T-helper 2 cell treated with Interferon-gamma antibody and Interleukin-4, amounts not matched to agents 5 μg/mL and 100 μg/mL, for 36 hours (primary cell): ENCODE data around the gene EPHA10.

ENCODE experiments used
- DNase-seq: peaks from one replicate; pipeline ENCODE4 v3.0.0; 2021; ENCODE audit warnings: low spot score
- H3K27ac Mint-ChIP-seq: one replicate; pipeline ENCODE4 v1.8.0; 2021; ENCODE audit warnings: mild to moderate bottlenecking, mixed read lengths
- H3K27me3 Mint-ChIP-seq: one replicate; pipeline ENCODE4 v1.8.0; 2021; ENCODE audit warnings: low read depth, mixed read lengths
- H3K36me3 Mint-ChIP-seq: one replicate; pipeline ENCODE4 v1.8.0; 2021; ENCODE audit warnings: low read depth, mixed read lengths
- H3K4me1 Mint-ChIP-seq: one replicate; pipeline ENCODE4 v1.8.0; 2021; ENCODE audit warnings: low read depth, mixed read lengths
- H3K4me3 Mint-ChIP-seq: one replicate; pipeline ENCODE4 v1.8.0; 2022; ENCODE audit warnings: mild to moderate bottlenecking, moderate library complexity, mixed read lengths
- H3K9me3 Mint-ChIP-seq: one replicate; pipeline ENCODE4 v1.8.0; 2021; ENCODE audit warnings: mixed read lengths

The EPHA10 gene

GRCh38 chr1:37721565-37721964, 43.4 kb downstream of the EPHA10 start:
- Mint-ChIP-seq H3K9me3 (no peaks in the 10 kb centered on the region), H3K36me3 (no peaks in the 10 kb centered on the region), H3K27me3 (peaks cover 6% of the 10 kb centered on the region), H3K4me3 (no peak overlapping the region), H3K27ac (no peak overlapping the region), H3K4me1 (no peaks in the 10 kb centered on the region)
- DNase-seq = no peak

DNA sequence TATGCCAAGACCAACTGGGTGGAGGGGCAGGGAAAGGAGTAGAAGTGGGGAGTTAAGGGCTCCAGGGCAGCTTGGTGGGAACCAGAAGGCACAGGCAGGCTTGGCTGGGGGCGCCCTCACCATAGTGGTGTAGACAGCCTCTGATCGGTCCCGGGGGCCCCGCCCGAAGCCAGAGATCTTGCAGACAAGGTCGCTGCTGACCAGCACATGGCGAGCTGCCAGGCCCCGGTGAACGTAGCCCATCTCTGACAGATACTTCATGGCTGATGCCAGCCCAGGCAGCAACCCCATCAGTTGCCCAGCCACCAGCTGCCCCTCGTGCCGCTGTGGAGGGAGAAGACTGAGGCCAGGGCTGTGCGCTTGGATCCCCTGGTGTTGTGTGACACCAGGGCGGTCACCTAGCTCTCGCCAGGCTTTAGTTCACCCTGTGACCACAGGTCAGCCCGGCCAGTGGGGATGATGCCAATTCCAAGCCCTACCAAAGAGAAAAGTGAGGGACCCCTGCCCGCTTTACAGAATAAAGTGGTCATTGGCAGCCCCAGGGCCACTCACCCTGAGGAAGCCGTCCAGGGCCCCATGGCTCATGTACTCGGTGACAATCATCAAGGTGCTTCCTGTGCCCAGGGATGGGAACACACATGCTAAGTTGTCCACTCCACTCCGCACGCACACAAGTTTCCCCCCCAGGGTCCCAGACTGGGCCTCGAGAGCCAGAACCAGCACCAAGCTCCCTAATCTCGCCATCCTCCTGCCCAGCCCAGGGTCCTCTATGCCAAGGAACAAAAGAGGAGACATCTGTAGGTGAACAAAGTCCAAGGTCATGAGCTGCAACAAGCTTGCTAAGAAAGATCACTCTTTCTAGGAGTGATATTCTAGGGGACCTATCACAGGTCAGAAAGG, 44.4 kb downstream of the EPHA10 start:
- H3K27ac Mint-ChIP-seq = no peak overlapping the region
- H3K4me1 Mint-ChIP-seq = no peaks in the 10 kb centered on the region
- H3K27me3 Mint-ChIP-seq = peaks cover 4% of the 10 kb centered on the region
- H3K36me3 Mint-ChIP-seq = no peaks in the 10 kb centered on the region
- DNase-seq = no peak
- H3K4me3 Mint-ChIP-seq = no peak overlapping the region
- no peaks in the 10 kb centered on the region for H3K9me3 Mint-ChIP-seq

- no peak overlapping the region for H3K4me3 Mint-ChIP-seq
- H3K9me3 Mint-ChIP-seq = no peaks in the 10 kb centered on the region
- no peaks in the 10 kb centered on the region for H3K36me3 Mint-ChIP-seq
- H3K4me1 Mint-ChIP-seq = no peaks in the 10 kb centered on the region
- H3K27me3 Mint-ChIP-seq = peaks cover 3% of the 10 kb centered on the region
- DNase-seq = no peak
- no peak overlapping the region for H3K27ac Mint-ChIP-seq
Measured at GRCh38 chr1:37719572-37720195, 45.2 kb downstream of the EPHA10 start.

DNA sequence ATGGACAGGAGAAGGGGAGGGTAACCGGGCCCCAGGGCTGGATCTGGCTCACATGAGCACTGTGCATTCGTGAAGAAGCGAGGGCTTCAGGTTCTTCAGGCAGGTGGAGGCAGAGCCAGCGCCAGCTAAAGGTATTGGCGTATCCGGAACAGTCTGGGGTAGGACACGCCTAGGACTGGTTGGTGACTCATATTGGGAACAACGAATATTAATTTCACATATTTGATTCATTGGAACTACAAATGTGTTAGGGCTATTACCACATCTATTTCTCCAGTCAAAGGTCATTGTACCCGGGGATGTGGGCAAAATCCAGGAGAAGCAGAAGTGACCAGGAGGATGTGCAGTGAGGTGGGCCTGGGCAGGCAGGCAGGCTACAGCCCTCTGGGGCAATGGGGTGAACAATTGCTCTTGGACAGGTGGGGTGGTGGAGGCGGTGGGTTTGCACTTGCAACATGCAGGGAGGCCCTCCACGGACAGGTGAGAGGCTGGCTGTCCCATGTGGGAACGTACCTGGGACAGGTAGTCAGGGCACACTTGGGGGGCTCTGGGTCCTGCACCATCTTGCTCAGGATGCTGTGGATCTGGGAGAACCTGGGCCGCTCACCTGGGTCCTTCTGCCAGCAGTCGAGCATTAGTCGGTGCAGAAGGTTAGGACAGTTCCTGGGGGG, 45.9 kb downstream of the EPHA10 start:
- no peak overlapping the region for H3K27ac Mint-ChIP-seq

GRCh38 chr1:37718181-37718900, 46.6 kb downstream of the EPHA10 start:
- Mint-ChIP-seq H3K4me1 (no peaks in the 10 kb centered on the region), H3K27me3 (no peaks in the 10 kb centered on the region), H3K4me3 (no peak overlapping the region), H3K36me3 (no peaks in the 10 kb centered on the region), H3K9me3 (no peaks in the 10 kb centered on the region), H3K27ac (no peak overlapping the region)
- DNase-seq = no peak

More for the DNA sequence above, 45.9 kb downstream of the EPHA10 start:
- DNase-seq = no peak
- Mint-ChIP-seq H3K4me3 (no peak overlapping the region), H3K27me3 (peaks cover 2% of the 10 kb centered on the region), H3K9me3 (no peaks in the 10 kb centered on the region), H3K36me3 (no peaks in the 10 kb centered on the region), H3K4me1 (no peaks in the 10 kb centered on the region)

GRCh38 chr1:37717631-37718030, 47.3 kb downstream of the EPHA10 start:
- DNase-seq = no peak
- H3K9me3 Mint-ChIP-seq = no peaks in the 10 kb centered on the region
- no peaks in the 10 kb centered on the region for H3K36me3 Mint-ChIP-seq
- no peaks in the 10 kb centered on the region for H3K4me1 Mint-ChIP-seq
- H3K27ac Mint-ChIP-seq = no peak overlapping the region
- H3K27me3 Mint-ChIP-seq = no peaks in the 10 kb centered on the region
- H3K4me3 Mint-ChIP-seq = no peak overlapping the region

DNA sequence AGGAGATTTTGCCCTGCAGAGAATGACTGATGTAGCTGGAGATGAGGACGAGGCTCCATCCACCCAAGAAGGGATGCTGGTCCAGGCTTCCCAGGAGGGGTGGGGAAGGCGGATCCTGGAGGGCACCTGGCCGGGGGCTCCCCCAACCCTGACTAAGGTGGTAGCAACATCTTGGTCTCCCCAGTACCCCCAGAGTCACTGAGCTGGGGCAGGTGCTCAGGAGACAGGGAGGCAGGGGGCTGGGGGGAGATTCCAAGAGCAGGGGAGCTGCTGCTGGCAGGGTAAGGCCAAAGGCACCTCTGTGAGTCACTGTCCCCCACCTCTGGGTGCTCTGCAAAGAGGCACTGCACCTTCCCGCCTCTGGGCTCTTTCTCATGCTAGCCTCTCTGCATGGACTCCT, 48.6 kb downstream of the EPHA10 start:
- Mint-ChIP-seq H3K27ac (no peak overlapping the region), H3K9me3 (no peaks in the 10 kb centered on the region), H3K36me3 (peaks cover 4% of the 10 kb centered on the region)

DNA sequence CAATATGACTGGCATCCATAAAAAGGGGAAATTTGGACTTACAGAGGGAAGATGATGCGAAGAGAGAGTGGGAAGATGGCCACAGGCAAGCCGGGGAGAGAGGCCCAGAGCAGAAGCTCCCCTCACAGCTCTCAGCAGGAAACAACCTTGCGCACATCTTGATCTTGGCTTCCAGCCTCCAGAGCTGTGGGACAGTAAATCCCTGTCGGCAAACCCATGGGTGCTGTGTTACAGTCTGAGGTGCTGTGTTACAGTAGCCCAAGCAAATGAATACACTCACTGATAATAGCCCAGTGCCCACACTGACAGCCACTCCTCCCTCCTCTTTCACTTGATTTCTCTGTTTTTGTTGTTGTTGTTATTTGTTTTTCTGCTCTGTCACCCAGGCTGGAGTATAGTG, 50.2 kb downstream of the EPHA10 start:
- no peak for DNase-seq
- no peak overlapping the region for H3K27ac Mint-ChIP-seq
- no peaks in the 10 kb centered on the region for H3K9me3 Mint-ChIP-seq
- H3K27me3 Mint-ChIP-seq = no peaks in the 10 kb centered on the region
- H3K4me1 Mint-ChIP-seq = no peaks in the 10 kb centered on the region
- peaks cover 8% of the 10 kb centered on the region for H3K36me3 Mint-ChIP-seq
- H3K4me3 Mint-ChIP-seq = no peak overlapping the region

More for the DNA sequence above, 48.6 kb downstream of the EPHA10 start:
- Mint-ChIP-seq H3K27me3 (no peaks in the 10 kb centered on the region), H3K4me1 (no peaks in the 10 kb centered on the region), H3K4me3 (no peak overlapping the region)
- DNase-seq = no peak

DNA sequence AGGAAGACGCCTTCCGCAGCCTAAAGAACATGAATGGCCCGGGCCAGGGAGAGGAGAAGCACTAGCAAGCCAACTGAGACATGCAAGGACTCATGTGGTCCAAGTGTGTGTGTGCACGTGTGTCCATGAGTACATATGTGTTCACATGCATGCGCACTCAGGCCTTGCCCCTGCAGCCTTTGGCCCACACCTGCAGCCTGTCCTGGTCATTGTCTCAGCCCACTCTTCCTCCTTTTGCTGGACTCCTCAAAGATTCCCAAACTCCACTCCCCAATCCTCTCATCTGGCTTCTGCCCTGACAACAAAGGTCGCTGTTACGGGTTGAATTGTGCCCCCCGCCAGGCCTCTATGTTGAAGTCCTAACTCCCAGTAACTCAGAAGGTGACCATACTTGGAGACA, 50.7 kb downstream of the EPHA10 start:
- Mint-ChIP-seq H3K36me3 (peaks cover 13% of the 10 kb centered on the region), H3K27ac (no peak overlapping the region), H3K27me3 (no peaks in the 10 kb centered on the region), H3K4me1 (no peaks in the 10 kb centered on the region), H3K4me3 (no peak overlapping the region), H3K9me3 (no peaks in the 10 kb centered on the region)
- DNase-seq = no peak

DNA sequence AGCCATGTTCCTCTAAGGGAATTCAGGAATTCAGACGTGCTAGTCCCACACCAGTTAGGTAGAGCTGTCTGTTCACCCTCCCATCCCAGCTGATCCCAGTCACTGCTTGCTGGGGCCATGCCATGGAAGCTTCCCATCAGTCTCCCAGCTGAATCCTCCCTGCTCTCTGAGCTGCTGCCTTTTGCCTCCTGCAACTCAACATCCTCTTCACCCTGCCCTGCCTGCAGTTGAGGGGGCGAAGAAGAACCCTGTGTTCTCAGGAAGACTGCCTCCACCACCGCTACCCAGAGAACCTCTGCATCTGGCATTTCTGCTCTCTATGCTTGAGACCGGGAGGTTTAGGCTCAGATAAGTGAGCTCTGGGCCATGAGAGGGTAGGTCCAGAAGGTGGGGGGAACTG, 56.4 kb downstream of the EPHA10 start:
- Mint-ChIP-seq H3K4me3 (no peak overlapping the region), H3K36me3 (peaks cover 58% of the 10 kb centered on the region), H3K4me1 (no peaks in the 10 kb centered on the region), H3K9me3 (no peaks in the 10 kb centered on the region), H3K27me3 (no peaks in the 10 kb centered on the region), H3K27ac (no peak overlapping the region)
- DNase-seq = no peak

- no peak for DNase-seq
- no peaks in the 10 kb centered on the region for H3K4me1 Mint-ChIP-seq
- no peaks in the 10 kb centered on the region for H3K27me3 Mint-ChIP-seq
- no peak overlapping the region for H3K4me3 Mint-ChIP-seq
- peaks cover 77% of the 10 kb centered on the region for H3K36me3 Mint-ChIP-seq
- no peak overlapping the region for H3K27ac Mint-ChIP-seq
- H3K9me3 Mint-ChIP-seq = no peaks in the 10 kb centered on the region
Measured at GRCh38 chr1:37705399-37705798, 59.5 kb downstream of the EPHA10 start.

DNA sequence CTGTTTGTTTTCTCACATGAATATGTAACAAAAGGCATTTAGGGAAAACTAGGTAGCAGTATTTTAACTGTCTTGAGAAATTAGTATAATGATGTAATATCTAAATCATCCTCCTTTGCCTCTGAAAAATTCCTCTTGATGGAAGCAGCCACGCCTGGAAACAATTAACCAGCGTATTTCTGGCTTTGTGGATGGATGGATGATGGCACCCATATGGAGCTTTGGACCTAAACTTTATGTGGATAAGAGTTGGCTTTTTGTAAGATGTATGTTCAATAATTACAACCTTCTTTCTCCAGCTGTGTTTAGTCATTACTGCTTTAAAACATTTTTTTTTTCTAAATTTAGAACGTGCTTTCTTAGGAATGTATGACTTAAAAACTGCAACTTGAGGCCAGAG, 60.0 kb downstream of the EPHA10 start:
- no peaks in the 10 kb centered on the region for H3K4me1 Mint-ChIP-seq
- no peak overlapping the region for H3K4me3 Mint-ChIP-seq
- H3K9me3 Mint-ChIP-seq = no peaks in the 10 kb centered on the region
- peaks cover 80% of the 10 kb centered on the region for H3K36me3 Mint-ChIP-seq
- H3K27ac Mint-ChIP-seq = no peak overlapping the region
- H3K27me3 Mint-ChIP-seq = no peaks in the 10 kb centered on the region
- DNase-seq = no peak

GRCh38 chr1:37703061-37703460, 61.9 kb downstream of the EPHA10 start:
- Mint-ChIP-seq H3K4me3 (no peak overlapping the region), H3K27me3 (no peaks in the 10 kb centered on the region), H3K36me3 (peaks cover 77% of the 10 kb centered on the region), H3K4me1 (peaks cover 8% of the 10 kb centered on the region), H3K9me3 (no peaks in the 10 kb centered on the region), H3K27ac (no peak overlapping the region)
- no peak for DNase-seq

DNA sequence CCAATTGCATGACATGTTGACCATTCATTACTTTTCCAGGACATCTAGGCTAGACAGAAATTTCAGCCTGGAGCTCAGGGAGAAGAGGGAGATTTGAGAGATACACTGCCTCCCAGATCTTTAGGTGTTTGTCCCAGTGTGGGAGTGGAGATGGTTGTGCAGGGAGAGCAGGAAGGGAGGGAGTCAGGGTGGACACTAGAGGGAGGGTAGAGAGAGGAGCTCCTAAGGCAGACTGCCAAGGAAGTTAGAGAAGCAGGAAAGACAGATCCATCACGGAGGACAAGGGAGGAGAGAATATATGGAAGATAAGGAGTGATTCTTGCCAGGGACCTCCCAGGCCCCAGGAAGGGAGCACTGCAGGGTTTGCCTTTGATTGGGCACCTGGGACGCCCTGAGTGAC, 63.9 kb downstream of the EPHA10 start:
- Mint-ChIP-seq H3K4me3 (no peak overlapping the region), H3K9me3 (no peaks in the 10 kb centered on the region), H3K27me3 (no peaks in the 10 kb centered on the region), H3K36me3 (peaks cover 71% of the 10 kb centered on the region), H3K4me1 (peaks cover 19% of the 10 kb centered on the region), H3K27ac (no peak overlapping the region)
- DNase-seq = no peak
